ENCODE data around the gene SLC1A7.
A peak's percentile ranks its signal among the peaks of the same experiment; 100 is the strongest.

The SLC1A7 gene

DNA sequence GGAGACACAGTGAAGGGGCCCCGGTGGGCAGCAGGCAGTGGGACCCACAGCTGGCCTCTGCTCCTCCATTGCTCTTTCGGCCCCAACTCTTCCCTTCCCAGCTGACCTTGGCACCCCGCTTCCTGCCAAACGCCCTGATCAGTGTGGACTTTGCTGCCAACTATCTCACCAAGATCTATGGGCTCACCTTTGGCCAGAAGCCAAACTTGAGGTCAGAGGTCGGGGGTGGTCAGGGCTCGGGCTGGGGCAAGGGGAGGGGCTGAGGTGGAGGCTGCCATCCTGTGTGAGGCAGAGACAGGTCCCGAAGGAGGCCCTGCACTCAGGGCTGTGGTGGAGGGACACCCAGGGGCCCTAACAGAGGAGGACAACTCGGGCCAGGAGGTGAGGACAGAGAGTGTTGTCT lies 66.7 kb downstream of the SLC1A7 start:
- DNase-seq (ENCODE audit: low spot score), result no peak

DNA sequence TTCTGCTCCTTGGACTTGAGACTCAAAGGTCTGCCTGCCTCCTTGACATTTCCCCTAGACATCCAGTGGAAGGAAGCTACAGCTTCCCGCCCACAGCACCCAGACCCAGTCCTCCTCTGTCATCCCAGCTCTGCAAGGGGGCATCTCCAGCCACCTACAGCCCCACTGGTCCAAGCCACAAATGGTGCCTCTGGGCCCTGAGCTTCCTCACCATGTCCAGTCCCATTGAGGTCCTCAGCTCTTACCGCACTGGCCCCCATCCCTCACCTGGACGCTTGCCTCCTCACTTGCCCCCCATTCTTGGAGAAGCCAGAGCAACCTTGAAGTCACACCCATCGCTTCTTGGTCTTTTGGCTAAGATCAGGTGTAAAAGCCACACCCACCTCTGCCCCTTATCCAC lies 67.2 kb downstream of the SLC1A7 start:
- no peak for DNase-seq (ENCODE audit: low spot score)

DNA sequence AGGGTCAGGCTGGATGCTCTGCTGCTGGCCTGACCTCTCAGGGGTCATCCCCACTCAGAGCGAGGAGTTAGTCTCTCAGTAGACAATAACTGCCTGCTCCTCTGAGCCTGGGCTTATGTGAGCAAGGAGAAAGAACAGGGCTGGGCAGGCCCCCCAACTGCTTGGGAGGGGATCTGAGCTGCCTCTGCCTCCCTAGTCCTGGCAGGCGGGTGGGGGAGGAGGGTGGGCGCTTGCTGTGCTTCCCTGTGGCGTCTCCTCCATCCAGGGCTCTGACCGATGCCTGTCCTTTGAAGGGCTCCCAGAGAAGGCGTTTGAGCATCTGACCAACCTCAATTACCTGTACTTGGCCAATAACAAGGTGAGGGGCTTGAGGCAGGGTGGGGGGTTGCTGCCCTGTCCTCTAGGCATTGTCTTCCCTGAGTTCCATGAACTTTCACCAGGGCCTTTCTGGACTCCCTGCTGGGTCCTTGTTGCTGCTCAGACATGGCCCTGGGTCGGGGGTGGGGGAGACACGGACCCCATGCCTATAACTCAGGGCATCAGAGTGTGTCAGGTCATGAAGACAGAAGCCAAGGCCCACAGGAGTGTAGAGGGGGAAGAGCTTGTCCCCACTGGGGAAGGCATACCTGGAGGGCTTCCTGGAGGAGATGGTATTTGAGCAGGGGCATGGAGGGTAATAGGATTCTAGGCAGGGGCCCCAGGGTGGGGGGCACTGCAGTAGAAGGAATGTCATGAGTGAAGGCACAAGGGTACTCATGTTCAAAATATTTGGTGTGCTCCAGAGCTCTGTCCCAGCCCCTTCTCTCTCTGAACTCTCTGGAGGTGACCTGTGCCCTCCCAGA lies 67.9 kb downstream of the SLC1A7 start:
- DNase-seq (ENCODE audit: low spot score), result no peak

DNA sequence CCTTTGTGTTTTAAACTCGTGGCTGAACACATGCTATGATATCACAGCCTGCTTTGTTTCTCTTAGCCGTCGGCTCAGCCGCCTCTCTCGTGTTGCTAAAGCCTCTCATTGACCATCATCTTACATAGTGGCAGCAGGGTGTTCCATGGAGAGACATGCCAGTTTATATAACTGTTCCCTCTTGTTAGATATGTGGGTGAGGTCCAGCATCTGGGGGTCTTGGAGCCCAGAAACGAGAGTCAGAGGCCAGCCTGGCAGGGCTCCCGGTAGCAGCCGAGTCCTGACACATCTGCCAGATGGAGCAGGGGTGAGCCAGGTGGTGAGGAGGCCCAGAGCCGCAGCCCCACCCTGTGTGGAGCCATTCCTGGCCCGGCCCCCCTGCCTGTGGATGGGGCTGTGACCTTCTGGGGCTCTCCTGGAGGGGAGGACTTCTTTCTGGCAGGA lies 68.5 kb downstream of the SLC1A7 start:
- DNase-seq (ENCODE audit: low spot score), result peak; percentile 68

DNA sequence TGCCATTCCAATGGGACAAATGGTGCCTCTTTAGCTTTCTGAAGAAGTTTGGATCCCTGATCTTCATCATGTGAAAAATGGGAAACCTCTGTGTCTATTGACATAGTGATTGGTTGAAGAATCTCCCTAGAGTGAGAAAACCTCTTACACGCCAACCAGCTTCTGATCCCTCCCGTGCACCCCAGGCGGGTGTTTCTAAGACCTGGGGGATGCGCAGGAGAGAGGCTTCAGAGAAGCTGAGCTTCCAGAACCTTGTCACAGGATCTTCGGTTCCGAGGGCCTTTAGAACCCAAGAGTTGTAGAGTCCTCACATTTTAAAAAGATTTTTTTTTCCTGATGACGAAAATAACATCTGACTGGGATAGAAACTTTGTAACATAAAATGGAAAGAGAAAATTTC lies 69.2 kb downstream of the SLC1A7 start:
- no peak for DNase-seq (ENCODE audit: low spot score)

DNA sequence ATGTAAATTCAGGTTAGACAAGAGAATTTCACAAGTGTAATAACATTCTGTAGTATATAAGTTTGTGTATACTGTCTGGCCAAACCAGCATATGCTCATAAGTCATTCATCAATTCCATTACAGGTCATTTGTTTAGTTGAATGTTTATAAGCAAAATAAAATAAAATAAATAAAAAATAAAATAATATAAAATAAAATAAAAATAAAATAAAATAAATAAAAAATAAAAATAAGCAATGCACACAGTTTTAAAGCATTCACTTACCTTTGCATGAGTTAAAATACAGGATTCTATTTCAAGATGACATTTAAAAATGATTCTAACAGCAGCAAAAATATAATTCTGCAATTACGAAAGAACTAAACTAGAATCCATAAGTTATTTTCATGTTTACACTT lies 70.5 kb downstream of the SLC1A7 start:
- DNase-seq (ENCODE audit: low spot score), result no peak

DNA sequence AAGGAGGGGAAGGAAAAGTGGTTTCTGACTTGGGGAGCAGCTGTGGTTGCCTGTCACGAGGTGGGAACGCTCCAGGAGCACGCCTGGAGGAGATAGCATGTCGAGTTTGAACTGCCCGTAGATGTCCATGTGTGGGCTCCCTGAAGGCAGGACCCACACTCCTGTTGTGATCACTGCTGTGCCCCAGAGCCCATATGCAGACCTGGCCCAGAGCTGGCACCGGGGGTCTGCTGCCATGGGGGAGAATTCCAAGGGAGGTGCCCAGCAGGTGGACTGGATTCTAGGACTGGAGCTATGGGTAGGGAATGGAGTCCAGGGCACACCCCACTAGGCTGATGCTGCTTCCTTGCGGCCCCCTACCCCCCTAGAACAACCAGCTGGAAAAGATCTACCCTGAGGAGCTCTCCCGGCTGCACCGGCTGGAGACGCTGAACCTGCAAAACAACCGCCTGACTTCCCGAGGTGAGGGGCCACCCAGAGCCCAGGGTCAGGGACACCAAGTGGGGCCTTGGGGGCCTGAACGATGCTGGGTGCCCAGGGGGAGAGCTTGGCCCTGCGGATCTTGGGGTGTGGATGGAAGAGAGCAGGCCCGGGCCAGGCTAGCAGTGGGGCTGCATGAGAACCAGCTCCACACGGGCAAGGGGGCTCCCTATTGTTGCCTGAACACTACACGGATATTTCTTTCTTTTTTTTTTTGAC lies 71.1 kb downstream of the SLC1A7 start:
- no peak for DNase-seq (ENCODE audit: low spot score)

DNA sequence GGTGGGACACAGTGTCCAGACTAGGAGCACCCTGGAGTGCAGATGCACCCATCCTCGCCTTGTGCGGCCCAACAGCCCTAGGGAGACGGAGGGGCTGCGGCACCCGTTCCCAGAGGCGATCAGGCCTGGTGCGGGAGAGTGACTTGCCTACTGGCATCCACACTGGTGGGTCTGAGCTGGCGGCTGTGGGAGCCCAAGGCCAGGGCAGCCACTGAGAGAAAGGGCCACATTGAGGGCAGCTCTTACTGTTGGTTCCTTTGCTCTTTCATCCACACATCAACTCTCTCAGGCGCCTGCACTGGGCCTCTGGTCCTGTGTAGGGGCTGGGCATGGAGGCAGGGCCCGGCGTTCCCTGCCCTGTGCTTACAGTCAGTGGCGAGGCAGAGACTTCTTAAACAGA lies 71.8 kb downstream of the SLC1A7 start:
- no peak for DNase-seq (ENCODE audit: low spot score)

DNA sequence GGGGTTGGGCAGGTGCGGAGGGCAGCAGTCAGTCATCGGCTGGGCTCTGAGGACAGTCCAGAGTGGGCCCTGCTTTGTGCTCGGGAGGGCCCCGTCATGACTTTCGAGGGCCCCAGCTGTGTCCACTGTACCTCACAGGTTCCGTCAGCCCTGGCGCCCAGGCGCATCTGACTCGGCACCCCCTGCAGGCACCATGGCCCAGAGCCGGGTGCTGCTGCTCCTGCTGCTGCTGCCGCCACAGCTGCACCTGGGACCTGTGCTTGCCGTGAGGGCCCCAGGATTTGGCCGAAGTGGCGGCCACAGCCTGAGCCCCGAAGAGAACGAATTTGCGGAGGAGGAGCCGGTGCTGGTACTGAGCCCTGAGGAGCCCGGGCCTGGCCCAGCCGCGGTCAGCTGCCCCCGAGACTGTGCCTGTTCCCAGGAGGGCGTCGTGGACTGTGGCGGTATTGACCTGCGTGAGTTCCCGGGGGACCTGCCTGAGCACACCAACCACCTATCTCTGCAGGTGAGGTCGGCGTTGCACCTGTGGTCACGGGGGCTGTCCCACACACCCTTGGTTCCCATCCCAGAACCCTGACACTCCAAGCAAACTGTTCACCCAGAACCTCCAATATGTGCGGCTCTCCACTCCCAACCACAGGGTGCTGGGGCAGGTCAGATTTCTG lies 72.6 kb downstream of the SLC1A7 start:
- DNase-seq (ENCODE audit: low spot score), result no peak

DNA sequence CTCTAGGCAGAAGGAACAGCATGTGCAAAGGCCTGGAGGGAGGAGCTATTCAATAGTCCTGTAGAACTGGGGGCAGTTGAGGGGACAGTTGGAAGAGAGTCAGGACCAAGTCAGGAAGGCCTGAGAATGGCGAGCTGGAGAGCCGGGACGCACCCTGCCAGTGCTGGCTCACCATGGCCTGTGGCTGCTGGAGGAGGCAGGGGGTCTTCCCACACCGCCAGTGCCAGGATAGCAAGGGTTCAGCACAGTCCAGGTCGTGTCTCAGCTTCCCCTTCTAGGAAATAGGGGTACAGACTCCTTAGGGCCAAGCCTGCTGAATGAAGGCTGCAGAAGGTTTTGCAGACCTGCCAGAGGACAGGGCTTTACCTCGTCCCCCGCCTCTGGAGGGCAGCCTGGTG lies 73.2 kb downstream of the SLC1A7 start:
- DNase-seq (ENCODE audit: low spot score), result no peak

DNA sequence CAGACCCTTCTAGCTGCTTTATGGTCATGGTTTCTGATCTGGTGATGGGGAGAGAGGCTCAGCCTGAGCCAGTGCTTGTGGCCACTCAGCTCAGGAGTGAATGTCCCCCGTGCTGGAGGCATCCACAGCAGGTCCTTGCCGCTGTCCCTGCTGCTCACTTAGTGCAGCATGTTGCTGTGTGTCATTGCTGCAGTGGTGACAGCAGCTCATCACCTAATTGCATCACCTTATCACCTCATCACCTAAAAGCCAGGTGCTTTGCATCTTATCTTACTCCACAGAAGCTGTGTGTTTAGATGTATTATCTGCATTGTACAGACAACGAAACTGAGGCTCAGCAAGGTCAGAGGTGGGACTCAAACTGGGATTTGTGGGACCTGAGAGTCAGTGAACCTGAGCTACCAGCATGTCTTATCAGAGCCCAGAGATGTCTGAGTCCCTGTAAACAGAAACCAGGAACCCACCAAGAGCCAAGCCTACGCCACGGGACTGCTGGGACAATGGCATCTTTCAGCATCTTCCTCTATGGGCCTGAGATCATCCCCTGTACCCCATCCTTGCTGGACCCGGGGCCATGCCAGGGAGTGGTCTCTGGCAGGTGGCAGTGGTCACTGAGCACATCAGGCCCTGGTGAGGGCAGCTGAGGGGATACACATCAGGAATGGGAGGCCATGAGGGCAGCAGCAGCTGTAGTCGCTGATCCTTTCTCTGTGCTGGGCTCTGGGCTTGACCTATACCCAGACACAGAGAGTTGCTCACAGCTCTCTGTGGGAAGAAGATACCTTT lies 73.9 kb downstream of the SLC1A7 start:
- DNase-seq (ENCODE audit: low spot score), result no peak

DNA sequence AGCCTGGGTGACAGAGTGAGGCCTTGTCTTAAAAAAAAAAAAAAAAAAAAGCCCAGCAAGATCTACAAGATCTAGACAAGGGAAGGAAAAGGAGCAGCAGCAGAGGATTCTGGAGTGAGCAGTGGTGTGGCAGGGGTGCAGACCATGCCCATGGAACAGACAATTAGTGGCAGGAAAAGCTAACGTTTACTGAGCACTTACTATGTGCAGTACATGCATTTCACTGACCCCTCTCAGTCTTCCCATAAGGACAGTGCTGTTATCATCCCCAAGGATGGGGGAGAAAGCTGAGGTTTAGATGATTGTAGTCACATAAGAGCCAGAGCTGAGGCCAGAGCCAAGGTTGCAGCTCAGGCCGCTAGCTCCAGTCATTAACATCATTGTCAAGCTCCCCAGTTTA lies 74.6 kb downstream of the SLC1A7 start:
- DNase-seq (ENCODE audit: low spot score), result no peak

DNA sequence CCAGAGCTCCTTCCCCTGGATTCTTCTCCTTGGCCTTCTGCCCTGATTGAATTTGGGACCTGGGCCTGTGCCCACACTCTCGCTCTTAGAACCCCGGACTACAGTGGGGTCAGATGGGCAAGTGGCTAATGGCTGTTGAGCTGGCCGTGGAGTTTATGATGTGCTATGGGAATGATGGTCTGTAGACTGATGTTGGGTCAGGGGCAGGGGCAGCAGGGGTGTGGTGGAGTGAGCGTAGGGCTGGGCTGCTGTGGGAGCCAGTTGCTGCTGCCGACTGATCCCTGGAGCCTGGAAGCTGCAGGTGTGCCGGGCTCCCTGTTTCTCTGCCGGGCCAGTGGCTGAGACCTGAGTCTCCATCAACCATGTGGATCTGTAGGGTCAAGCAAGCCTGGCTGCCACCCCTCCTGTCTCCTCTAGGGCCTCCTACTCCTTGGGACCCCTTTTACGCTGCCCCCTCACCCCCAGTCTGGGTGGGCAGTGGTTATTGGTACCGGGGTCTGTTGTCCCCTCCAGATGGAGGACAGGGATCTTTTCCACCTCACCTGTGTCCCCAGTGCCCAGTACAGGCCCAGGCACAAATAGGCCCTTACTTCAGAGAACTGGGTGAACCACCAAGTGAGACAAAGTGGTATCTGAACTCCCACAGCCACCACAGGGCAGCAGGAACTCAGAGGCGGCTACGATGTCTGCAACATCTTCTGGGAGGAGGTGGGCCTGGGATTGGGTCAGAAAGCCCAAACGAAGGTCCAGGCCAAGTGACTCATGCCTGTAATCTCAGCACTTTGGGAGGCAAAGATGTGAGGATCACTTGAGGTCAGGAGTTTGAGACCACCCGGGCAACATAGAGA lies 75.3 kb downstream of the SLC1A7 start:
- DNase-seq (ENCODE audit: low spot score), result no peak

DNA sequence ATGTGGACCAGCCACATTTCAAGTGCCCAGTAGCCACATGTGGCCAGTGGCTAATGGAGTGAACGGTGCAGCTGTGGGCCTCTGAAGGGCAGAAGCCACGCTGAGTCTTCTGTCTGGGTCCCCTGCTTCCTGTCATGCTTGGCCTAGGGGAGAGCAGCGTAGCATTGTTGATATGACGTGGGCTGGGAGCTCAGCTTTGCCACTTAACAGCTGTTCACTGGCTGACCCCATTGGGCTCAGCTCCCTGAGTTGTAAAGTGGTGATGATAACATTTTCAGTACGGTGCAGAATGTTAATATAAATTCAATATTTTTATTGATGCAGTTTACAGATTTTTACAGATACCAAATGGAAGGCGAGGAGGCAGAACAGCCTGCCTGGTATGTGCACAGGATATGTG lies 76.0 kb downstream of the SLC1A7 start:
- no peak for DNase-seq (ENCODE audit: low spot score)

DNA sequence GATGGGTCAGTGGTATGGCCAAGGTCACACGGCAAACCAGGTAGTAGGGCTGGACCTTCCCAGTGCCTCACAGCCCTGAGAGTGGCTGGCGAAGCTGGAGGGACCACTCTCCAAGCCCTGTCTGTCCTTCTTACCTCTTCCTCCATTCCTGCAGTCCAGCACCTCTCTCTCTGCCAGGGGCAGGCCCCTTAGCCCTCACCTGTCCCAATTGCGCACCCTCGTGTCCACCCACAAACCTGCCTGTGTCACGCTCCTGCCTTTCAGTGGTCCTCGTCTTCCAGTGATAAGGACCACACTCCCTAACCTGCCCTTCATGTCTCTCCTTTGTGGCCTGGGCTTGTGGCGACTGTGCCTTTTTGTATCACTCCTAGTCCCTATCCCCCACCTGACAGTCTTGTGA lies 77.0 kb downstream of the SLC1A7 start:
- DNase-seq (ENCODE audit: low spot score), result no peak

DNA sequence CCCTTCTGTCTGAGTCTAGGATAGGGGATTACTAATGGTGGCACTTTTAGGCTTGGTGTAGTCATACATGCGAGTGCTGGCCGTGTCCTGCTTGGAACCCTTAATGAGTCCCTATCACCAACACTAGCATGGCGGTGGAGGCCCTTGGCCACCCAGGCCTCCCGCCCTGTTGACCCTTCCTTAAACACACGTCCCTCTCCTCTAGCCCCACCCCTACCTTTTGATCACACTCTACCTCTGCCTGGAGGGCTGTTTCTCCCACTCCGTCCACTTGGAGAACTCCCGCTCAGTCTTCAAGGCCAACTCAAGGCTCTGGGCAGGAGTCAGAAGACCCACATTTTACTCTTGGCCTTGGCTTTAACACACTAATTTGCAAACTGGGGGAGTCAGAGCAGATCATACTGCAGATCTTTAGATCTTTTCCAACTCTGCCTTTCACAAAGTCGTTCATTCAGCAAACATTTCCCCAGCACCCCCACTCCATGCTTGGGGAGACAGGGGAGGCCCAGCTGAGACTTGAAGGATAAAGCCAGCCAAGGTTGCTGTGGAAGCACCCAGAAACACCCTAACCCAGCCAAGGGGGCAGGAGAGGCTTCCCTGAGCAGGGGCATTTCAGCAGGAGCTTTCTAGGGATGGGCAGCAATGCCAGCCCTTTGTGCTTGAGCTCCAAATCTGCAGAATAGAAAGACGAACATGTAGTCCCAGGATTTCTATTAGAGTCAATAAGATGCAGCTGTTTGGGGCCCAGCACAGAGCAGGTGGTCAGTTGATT lies 78.5 kb downstream of the SLC1A7 start:
- no peak for DNase-seq (ENCODE audit: low spot score)

DNA sequence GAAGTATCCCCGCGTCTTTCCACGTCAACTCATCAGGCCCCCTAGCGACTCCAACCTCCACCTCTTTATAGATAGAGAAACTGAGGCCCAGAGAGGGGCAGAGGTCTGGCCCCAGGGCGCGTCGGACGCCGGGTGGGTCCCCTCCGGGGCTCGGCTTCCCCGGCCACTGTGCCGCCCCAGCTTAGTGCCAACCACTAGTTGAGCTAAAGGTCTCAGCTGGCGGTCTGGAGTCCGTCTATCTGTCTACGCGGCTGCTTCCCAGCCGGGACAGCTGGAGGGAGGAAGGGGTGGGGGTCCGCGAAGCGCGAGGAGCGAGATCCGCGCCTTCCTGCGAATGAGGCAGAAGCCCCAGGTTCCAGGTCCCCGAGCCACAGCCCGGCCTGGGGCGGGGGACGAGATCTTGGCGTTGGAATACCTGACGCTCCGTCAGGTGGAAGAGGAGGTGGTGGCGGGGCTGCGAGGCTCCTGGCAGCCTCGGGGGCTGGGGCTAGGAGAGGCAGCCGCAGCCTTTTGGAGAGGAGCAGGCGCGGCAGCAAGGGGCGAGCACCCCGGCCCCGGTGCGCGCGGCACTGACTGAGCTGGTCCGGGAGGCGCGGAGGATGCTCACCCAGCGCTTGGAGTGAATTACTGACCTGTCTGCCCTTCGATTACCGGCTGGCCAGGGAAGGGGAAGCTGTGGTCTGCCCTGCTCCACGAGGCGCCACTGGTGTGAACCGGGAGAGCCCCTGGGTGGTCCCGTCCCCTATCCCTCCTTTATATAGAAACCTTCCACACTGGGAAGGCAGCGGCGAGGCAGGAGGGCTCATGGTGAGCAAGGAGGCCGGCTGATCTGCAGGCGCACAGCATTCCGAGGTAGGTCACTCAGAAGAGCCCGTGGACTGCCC lies 79.5 kb downstream of the SLC1A7 start:
- DNase-seq (ENCODE audit: low spot score), result no peak

DNA sequence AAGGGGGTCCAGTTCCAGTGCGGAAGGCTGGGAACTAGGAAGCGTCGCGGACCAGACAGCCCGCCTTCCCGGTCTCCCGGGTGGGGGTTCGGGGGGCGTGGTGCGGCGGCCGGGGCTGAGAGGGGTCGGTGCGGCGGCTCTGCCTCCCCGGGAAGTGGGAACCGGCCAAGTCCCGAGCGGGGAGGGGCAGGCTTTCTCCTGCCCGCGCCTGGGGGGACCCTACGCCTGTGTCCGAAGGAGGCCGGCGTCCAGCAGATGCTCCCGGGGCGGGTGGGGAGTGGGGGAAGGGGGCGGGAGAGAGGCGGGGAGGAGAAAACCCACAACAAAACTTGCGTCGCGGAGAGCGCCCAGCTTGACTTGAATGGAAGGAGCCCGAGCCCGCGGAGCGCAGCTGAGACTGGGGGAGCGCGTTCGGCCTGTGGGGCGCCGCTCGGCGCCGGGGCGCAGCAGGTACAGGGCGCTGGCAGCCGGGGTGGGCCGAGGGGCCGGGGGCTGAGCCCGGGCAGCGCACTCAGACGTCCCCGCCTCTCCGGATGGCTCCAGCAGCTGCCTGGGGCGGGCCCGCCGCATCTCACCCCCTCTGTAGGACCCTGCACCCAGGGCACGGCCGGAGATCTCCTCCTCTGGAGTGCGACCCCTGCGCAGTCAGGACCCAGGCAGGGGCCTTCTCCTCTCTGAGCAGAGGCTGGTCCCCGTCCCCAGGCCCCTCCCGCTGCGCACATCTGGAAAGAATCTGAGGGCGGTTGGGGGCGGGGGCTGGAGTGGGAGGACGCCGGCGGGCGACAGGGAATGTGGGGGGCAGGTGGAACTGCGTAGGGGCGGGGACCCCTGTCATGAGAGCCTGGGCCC lies 80.4 kb downstream of the SLC1A7 start, which contains the start of gene PODN:
Gene PODN (plus strand): TSS at position 355 of the 849 bp plus-strand sequence. CDS start 7,643 bp downstream, outside the sequence.
- no peak for DNase-seq (ENCODE audit: low spot score)

All from pons (tissue), 1 donor.